Endothelial cell of umbilical vein (primary cell): ENCODE data around the gene CDC45. TPM values are rescaled to one million over a fixed set of nuclear protein-coding genes. Genes with fewer than 3 reads are reported as not detected.

ENCODE experiments used
- BruUV-seq: library from RNA; stranded (reverse); fragments of 400-500 nt; replicated peaks from 2 replicates; lab custom pipeline; 2021; lab: Mats Ljungman, UMichigan
- CTCF ChIA-PET: fragments of 300-600, 350-600 bp; sonication (Branson Sonifier 250); formaldehyde crosslinking; loops from one replicate; lab custom pipeline; 2021; ENCODE audit warnings: antibody characterized with exemption, inconsistent platforms; lab: Charles Lee
- POLR2A ChIA-PET: fragments of 300-600, 350-600 bp; sonication (Branson Sonifier 250); formaldehyde crosslinking; loops from one replicate; lab custom pipeline; 2021; ENCODE audit warnings: antibody characterized with exemption, inconsistent platforms; lab: Charles Lee
- DNase-seq: peaks from one replicate; pipeline ENCODE4 v3.0.0-alpha.2; 2011; ENCODE audit warnings: low read depth, low spot score
- FAIRE-seq: peaks from 2 replicates; lab custom pipeline; 2011; peaks lifted over from hg19 to GRCh38; lab: Jason Lieb, UNC
- H2AFZ ChIP-seq: 2 replicates; pipeline ENCODE4 v1.6.0; 2012; ENCODE audit warnings: low read depth, low read length, control low read depth, inconsistent platforms
- H3K27ac ChIP-seq: 2 replicates; pipeline ENCODE4 v1.5.1; 2011; ENCODE audit warnings: low read depth, mild to moderate bottlenecking, control low read depth, low read length, moderate library complexity; ENCODE audit not compliant: insufficient read depth
- H3K27me3 ChIP-seq, 2 experiments: 2 replicates each; pipeline versions ENCODE4 v1.6.0 to v1.6.1; 2011; ENCODE audit warnings: low read length in 2 of 2, mixed read lengths in 1 of 2; ENCODE audit not compliant: control insufficient read depth in 2 of 2, insufficient read depth in 2 of 2
- H3K36me3 ChIP-seq, 2 experiments: 2 replicates in 1 of 2; 3 replicates in 1 of 2; pipeline ENCODE4 v1.5.1; 2011; ENCODE audit warnings: low read length in 2 of 2, mild to moderate bottlenecking in 1 of 2, moderate library complexity in 1 of 2; ENCODE audit not compliant: control insufficient read depth in 2 of 2, insufficient read depth in 2 of 2; ENCODE audit errors: extremely low read depth in 1 of 2
- H3K4me1 ChIP-seq: 3 replicates; pipeline ENCODE4 v1.5.1; 2011; ENCODE audit warnings: mild to moderate bottlenecking, low read length; ENCODE audit not compliant: control insufficient read depth, insufficient read depth; ENCODE audit errors: extremely low read depth
- H3K4me2 ChIP-seq: 2 replicates; pipeline ENCODE4 v1.6.1; 2011; ENCODE audit warnings: low read length, control low read depth, mixed read lengths; ENCODE audit not compliant: insufficient read depth
- H3K4me3 ChIP-seq, 3 experiments: fragments of 200-600 bp in 1 of 3; sonication (generic), shearing (Covaris generic) in 1 of 3; replicated peaks in 1 of 3; 2 replicates each; pipeline ENCODE4 v1.5.1; 2011 to 2016; ENCODE audit warnings: control low read depth in 3 of 3, low read length in 3 of 3, mild to moderate bottlenecking in 2 of 3, inconsistent platforms in 1 of 3, low read depth in 1 of 3, moderate library complexity in 1 of 3; ENCODE audit not compliant: insufficient read depth in 1 of 3
- H3K79me2 ChIP-seq: 2 replicates; pipeline ENCODE4 v1.6.0; 2012; ENCODE audit warnings: low read length, inconsistent platforms; ENCODE audit not compliant: control insufficient read depth, insufficient read depth
- H3K9ac ChIP-seq: replicated peaks from 2 replicates; pipeline ENCODE3; 2011; ENCODE audit warnings: low read length, control low read depth; ENCODE audit not compliant: insufficient read depth; ENCODE audit errors: extremely low read depth
- H3K9me1 ChIP-seq: replicated peaks from 3 replicates; pipeline ENCODE4 v1.6.0; 2011; ENCODE audit warnings: mild to moderate bottlenecking, low read length; ENCODE audit not compliant: control insufficient read depth, insufficient read depth; ENCODE audit errors: extremely low read depth
- H3K9me3 ChIP-seq: replicated peaks from 2 replicates; pipeline ENCODE4 v1.5.1; 2012; ENCODE audit warnings: low read length, inconsistent platforms; ENCODE audit not compliant: control insufficient read depth, insufficient read depth
- H4K20me1 ChIP-seq: replicated peaks from 2 replicates; pipeline ENCODE3; 2011; ENCODE audit warnings: mild to moderate bottlenecking, low read length; ENCODE audit not compliant: control insufficient read depth, insufficient read depth; ENCODE audit errors: extremely low read depth
- CTCF ChIP-seq, 2 donors: IDR thresholded peaks; 1 replicate in 1 of 2; 2 replicates in 1 of 2; pipeline ENCODE4 v1.5.1; 2011; ENCODE audit warnings: low read length in 2 of 2, mild to moderate bottlenecking in 2 of 2, moderate library complexity in 2 of 2, control low read depth in 1 of 2, inconsistent platforms in 1 of 2, low read depth in 1 of 2; ENCODE audit not compliant: insufficient read depth in 1 of 2; ENCODE audit errors: extremely low read depth in 1 of 2
- EZH2 ChIP-seq: IDR thresholded peaks from 2 replicates; pipeline ENCODE4 v1.6.1; 2012; ENCODE audit warnings: borderline replicate concordance, low read depth, mild to moderate bottlenecking, moderate library complexity, low read length, inconsistent platforms; ENCODE audit not compliant: severe bottlenecking
- FOS ChIP-seq: IDR thresholded peaks from 2 replicates; pipeline ENCODE4 v1.6.1; 2011; ENCODE audit warnings: mild to moderate bottlenecking, low read length, moderate library complexity, borderline replicate concordance; ENCODE audit not compliant: insufficient read depth
- GATA2 ChIP-seq: IDR thresholded peaks from 2 replicates; pipeline ENCODE4 v1.7.0; 2011; ENCODE audit warnings: low read depth, mild to moderate bottlenecking, moderate library complexity, mixed read lengths, low read length; ENCODE audit not compliant: insufficient read length, insufficient read depth
- JUN ChIP-seq: IDR thresholded peaks from 2 replicates; pipeline ENCODE4 v1.6.1; 2011; ENCODE audit warnings: borderline replicate concordance, low read depth; ENCODE audit not compliant: insufficient read length, insufficient read depth
- MAX ChIP-seq: IDR thresholded peaks from 2 replicates; pipeline ENCODE4 v1.6.1; 2011; ENCODE audit not compliant: insufficient read depth, insufficient read length
- MYC ChIP-seq: IDR thresholded peaks from one replicate; pipeline ENCODE4 v1.6.1; 2011; ENCODE audit warnings: mild to moderate bottlenecking, low read depth, low read length
- POLR2A ChIP-seq: IDR thresholded peaks from 2 replicates; pipeline ENCODE4 v1.6.1; 2012; ENCODE audit warnings: low read depth, mild to moderate bottlenecking, control low read depth, low read length
- POLR2AphosphoS5 ChIP-seq: IDR thresholded peaks from 2 replicates; pipeline ENCODE4 v1.6.1; 2012; ENCODE audit warnings: low read depth, mild to moderate bottlenecking, control low read depth, low read length, moderate library complexity; ENCODE audit not compliant: insufficient read depth
- dilution Hi-C: fragments of 300-500 bp; cut with MboI; formaldehyde crosslinking; loops from one replicate; pipeline ENCODE4 v1.15.0; 2019; ENCODE audit warnings: low sequenced_read_pairs; ENCODE audit not compliant: extremely low pct_ligation_motif_present
- intact Hi-C: fragments of 100-400 bp; cut with micrococcal nuclease; formaldehyde crosslinking; loops from one replicate; pipeline ENCODE4 v1.10.0; 2022
- polyA plus RNA-seq, 4 experiments: library from polyadenylated mRNA; depleted of rRNA in 3 of 4; stranded (reverse) in 3 of 4; unstranded in 1 of 4; fragments of >200 nt; gene quantifications; 2 replicates each; pipeline versions ENCODE4 v1.2.1 to v1.2.3, GENCODE V29; 2011 to 2012; ENCODE audit warnings: missing spikeins in 1 of 4
- total RNA-seq: library from RNA; stranded (reverse); gene quantifications from 2 replicates; pipeline ENCODE4 v1.2.3, GENCODE V29; 2021

The CDC45 gene
- total and polyA plus RNA-seq, 2 donors (not counting 3 experiments of a cell fraction or from before 2014, with no cell fraction given) = 36.6 to 40.6 TPM

- no peak overlapping the region for H3K27ac ChIP-seq
- intact Hi-C loops = no loop called here
- TF ChIP-seq GATA2 (no peak), POLR2A (no peak), FOS (no peak)
- H3K9ac ChIP-seq = no peak overlapping the region
- H2AFZ ChIP-seq = no peak overlapping the region
- no peaks in the 10 kb centered on the region for H3K79me2 ChIP-seq
- H3K27me3 ChIP-seq = no peaks in the 10 kb centered on the region
- no peaks in the 10 kb centered on the region for H4K20me1 ChIP-seq
- no peak overlapping the region for H3K4me2 ChIP-seq
- FAIRE-seq = no peak
- no peaks in the 10 kb centered on the region for H3K9me1 ChIP-seq
- BruUV-seq = no TSS peak
- no peaks in the 10 kb centered on the region for H3K9me3 ChIP-seq
- H3K36me3 ChIP-seq = peaks cover 11 to 39% of the 10 kb centered on the region in 2 experiments
- peaks cover 12% of the 10 kb centered on the region for H3K4me1 ChIP-seq
- DNase-seq = no peak
- no peak overlapping the region for H3K4me3 ChIP-seq
- CTCF ChIA-PET = no interaction called here
- dilution Hi-C loops = no loop called here
- POLR2A ChIA-PET = no interaction called here
Observed at GRCh38 chr22:19460036-19460435, 19.7 kb upstream of the CDC45 start.

GRCh38 chr22:19461506-19461905, 18.2 kb upstream of the CDC45 start:
- intact Hi-C loops = no loop called here
- H3K9me3 ChIP-seq = no peaks in the 10 kb centered on the region
- TF ChIP-seq EZH2 (no peak), POLR2AphosphoS5 (no peak), POLR2A (no peak), GATA2 (no peak), FOS (no peak), MYC (no peak), CTCF (IDR thresholded peaks at IDR 0.05; ENCODE audit: extremely low read depth in 1 of 2, insufficient read depth in 1 of 2, low read depth in 1 of 2, low read length in 2 of 2) (no peak), JUN (no peak), MAX (no peak)
- H3K27ac ChIP-seq = no peak overlapping the region
- no peaks in the 10 kb centered on the region for H3K4me1 ChIP-seq
- H3K4me2 ChIP-seq = no peak overlapping the region
- H4K20me1 ChIP-seq = no peaks in the 10 kb centered on the region
- POLR2A ChIA-PET = interaction anchor here (0.6 kb wide), 1 partner anchor 155 kb away, joined by 4 read pairs; no protein-coding TSS in a partner anchor
- BruUV-seq = no TSS peak
- no peaks in the 10 kb centered on the region for H3K27me3 ChIP-seq
- DNase-seq (no peak), FAIRE-seq (no peak)
- no peaks in the 10 kb centered on the region for H3K9me1 ChIP-seq
- dilution Hi-C loops = no loop called here
- H2AFZ ChIP-seq = no peak overlapping the region
- H3K36me3 ChIP-seq = peaks cover 17 to 34% of the 10 kb centered on the region in 2 experiments
- no peaks in the 10 kb centered on the region for H3K79me2 ChIP-seq
- H3K4me3 ChIP-seq = no peak overlapping the region
- no peak overlapping the region for H3K9ac ChIP-seq
- CTCF ChIA-PET = interaction anchor here (1.9 to 2.5 kb wide), 2 partner anchors 12 to 169 kb away, joined by 7 to 13 read pairs; no protein-coding TSS in a partner anchor
